Mononuclear cell (primary cell): ENCODE measurements around the gene STARD10. TPM values are rescaled to one million over a fixed set of nuclear protein-coding genes. Genes with fewer than 3 reads are reported as not detected.

Source experiments
- H3K27me3 ChIP-seq: 2 replicates; pipeline ENCODE4 v1.6.0; 2011; ENCODE audit warnings: low read length, control low read depth; ENCODE audit not compliant: insufficient read depth
- H3K4me1 ChIP-seq: 2 replicates; pipeline ENCODE4 v1.5.1; 2011; ENCODE audit warnings: mild to moderate bottlenecking, low read length, control low read depth; ENCODE audit not compliant: insufficient read depth
- H3K4me3 ChIP-seq: 2 replicates; pipeline ENCODE4 v1.5.1; 2011; ENCODE audit warnings: mild to moderate bottlenecking, low read length, moderate library complexity
- H3K9me3 ChIP-seq: 2 replicates; pipeline ENCODE4 v1.5.1; 2011; ENCODE audit warnings: low read depth, mild to moderate bottlenecking, control low read depth, low read length
- total RNA-seq: library from RNA; depleted of rRNA; stranded (reverse); fragments of >200 nt; gene quantifications from one replicate; pipeline ENCODE4 v1.2.3, GENCODE V29; 2012

Gene STARD10, protein sequence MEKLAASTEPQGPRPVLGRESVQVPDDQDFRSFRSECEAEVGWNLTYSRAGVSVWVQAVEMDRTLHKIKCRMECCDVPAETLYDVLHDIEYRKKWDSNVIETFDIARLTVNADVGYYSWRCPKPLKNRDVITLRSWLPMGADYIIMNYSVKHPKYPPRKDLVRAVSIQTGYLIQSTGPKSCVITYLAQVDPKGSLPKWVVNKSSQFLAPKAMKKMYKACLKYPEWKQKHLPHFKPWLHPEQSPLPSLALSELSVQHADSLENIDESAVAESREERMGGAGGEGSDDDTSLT
- 10.2 TPM for total RNA-seq

- H3K9me3 ChIP-seq = no peaks in the 10 kb centered on the region
- H3K4me1 ChIP-seq = peaks cover 49% of the 10 kb centered on the region
- H3K4me3 ChIP-seq = peak within 1 kb of the TSS; percentile 54
These were observed at the start of gene STARD10 for GRCh38 chr11:72793425-72794367. STARD10 (minus strand) TSS chr11:72794047; CDS start chr11:72781181, 12,866 bp downstream.

DNA sequence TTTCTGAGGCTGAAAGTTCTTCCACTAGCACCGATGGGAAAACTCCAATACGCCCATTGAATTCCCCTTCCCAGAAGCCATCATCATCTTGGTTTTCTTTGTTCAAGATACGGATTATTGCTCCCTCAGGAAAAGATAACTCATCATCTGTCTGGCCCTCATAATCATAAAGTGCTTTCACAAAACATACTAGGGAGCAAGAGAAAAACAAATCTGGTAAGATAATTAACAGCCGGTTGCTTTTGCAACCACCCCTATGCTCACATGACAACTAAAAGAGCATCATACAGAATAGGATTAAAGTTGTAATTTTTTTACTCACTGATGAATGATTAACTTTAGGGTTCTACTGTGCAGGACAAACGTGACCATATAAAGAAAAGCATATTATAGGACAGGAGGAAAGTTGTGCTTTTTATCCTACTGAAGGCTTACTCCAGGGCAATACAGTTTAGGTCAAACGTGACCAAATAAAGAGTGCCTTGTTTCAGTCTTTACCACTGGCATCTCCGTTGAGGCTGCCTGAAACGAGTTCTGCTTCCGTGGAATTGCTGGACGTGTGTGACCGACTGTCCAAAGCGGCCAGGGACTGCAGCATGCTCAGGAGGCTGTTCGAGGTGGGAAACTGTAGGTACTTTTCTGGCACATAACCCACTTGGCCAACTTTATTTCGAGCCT is 48.9 kb upstream of the STARD10 start:
- Histone ChIP-seq H3K4me3 (no peak overlapping the region), H3K27me3 (no peaks in the 10 kb centered on the region), H3K4me1 (no peaks in the 10 kb centered on the region), H3K9me3 (no peaks in the 10 kb centered on the region)

More at GRCh38 chr11:72793425-72794367, at the start of gene STARD10:
- H3K27me3 ChIP-seq = no peaks in the 10 kb centered on the region

DNA sequence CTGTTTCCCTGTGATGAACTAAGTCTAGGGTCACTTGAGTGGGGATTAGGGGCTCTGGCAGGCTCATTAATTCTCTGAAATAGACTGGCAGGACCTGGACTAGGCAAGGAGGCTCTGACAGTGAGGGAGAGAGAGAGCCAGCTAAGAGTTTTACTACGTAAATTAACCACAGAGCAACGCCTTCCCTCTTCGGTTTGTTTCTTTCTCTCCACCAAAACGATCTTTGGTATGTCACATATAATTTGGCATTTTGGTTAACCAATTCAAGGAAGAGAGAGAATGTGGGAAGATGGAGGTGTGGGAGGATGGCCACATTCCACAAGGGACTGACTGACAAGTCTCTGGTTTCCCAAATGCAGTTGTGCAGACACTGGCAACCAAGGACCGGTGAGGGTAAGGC is 48.3 kb upstream of the STARD10 start:
- no peaks in the 10 kb centered on the region for H3K27me3 ChIP-seq
- H3K4me3 ChIP-seq = no peak overlapping the region
- no peaks in the 10 kb centered on the region for H3K9me3 ChIP-seq

DNA sequence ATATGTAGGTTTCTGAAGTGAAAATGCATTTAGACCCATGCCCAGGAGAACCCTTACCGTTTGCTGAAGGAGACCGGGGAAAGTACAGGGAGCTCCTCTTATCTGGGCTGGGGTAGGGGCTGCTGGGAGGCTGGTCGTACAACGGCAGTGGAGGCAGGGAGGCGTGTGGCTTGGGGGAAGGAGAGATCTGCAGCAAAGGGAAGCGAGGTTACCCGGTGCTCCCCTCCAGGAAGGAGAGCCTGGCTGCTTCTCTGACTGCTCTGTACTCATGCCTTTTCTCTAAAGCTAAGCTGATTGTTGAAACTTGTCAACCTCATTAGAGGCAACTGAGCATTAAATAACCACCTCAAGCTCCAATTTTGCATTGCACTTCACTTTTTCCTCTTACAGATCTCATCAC is 47.5 kb upstream of the STARD10 start:
- no peaks in the 10 kb centered on the region for H3K27me3 ChIP-seq
- peaks cover under 1% of the 10 kb centered on the region for H3K4me1 ChIP-seq
- no peak overlapping the region for H3K4me3 ChIP-seq
- H3K9me3 ChIP-seq = no peaks in the 10 kb centered on the region

More for the DNA sequence above, 48.3 kb upstream of the STARD10 start:
- H3K4me1 ChIP-seq = no peaks in the 10 kb centered on the region

DNA sequence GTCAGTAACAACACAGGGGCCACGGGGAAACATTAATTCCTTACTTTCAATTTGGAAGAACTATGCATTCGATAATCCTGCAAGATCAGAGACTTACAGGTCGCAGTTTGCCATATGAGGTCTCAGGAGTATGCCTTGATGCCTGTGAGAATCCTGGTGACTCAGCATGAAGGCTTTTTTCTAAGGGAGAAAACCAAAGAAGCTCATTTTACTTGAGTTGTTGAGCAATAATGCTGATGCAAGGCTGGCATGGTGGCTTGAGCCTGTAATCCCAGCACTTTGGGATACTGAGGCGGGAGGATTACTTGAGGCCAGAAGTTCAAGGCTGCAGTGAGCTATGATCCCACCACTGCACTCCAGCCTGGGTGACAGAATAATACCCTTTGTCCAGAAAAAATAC is 46.9 kb upstream of the STARD10 start:
- Histone ChIP-seq H3K4me3 (no peak overlapping the region), H3K27me3 (no peaks in the 10 kb centered on the region), H3K4me1 (peaks cover 4% of the 10 kb centered on the region), H3K9me3 (no peaks in the 10 kb centered on the region)

DNA sequence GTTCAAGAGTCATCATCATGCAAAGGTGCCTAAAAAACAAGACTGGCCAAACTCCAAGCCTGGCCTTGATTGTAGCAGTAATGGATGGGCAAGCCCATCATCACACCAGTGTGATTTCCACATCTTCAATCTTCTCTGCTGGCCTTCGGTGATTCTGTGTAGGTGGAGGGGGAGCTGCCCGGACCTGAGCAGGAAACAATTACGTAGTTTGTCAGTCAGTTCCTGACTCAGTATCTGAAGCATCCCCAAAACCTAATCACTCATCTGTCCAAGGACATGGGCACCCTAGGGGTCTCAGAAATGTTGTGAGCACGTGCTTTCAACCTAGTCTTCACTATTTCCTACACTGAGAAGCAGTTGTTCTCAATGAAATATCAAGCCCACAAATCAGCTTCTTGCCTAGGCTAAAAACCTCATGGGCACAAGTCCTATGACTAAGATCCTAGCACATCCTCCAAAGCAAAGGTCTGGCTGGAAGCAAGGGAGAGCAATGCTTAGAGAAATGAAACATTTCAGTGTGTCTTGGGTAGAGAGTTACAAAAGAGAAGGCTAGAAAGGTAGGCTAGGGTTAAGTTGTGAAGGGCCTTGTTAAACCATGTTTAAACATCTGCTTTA is 45.0 kb upstream of the STARD10 start:
- no peaks in the 10 kb centered on the region for H3K9me3 ChIP-seq
- H3K4me1 ChIP-seq = peaks cover 21% of the 10 kb centered on the region
- no peaks in the 10 kb centered on the region for H3K27me3 ChIP-seq

GRCh38 chr11:72836111-72836510 is 42.3 kb upstream of the STARD10 start:
- Histone ChIP-seq H3K9me3 (no peaks in the 10 kb centered on the region), H3K4me3 (no peak overlapping the region), H3K4me1 (peaks cover 21% of the 10 kb centered on the region), H3K27me3 (no peaks in the 10 kb centered on the region)

More for the DNA sequence above, 45.0 kb upstream of the STARD10 start:
- H3K4me3 ChIP-seq = no peak overlapping the region

- no peak overlapping the region for H3K4me3 ChIP-seq
- no peaks in the 10 kb centered on the region for H3K27me3 ChIP-seq
- H3K9me3 ChIP-seq = no peaks in the 10 kb centered on the region
- peaks cover 21% of the 10 kb centered on the region for H3K4me1 ChIP-seq
These were observed 41.1 kb upstream of the STARD10 start for GRCh38 chr11:72834905-72835304.

DNA sequence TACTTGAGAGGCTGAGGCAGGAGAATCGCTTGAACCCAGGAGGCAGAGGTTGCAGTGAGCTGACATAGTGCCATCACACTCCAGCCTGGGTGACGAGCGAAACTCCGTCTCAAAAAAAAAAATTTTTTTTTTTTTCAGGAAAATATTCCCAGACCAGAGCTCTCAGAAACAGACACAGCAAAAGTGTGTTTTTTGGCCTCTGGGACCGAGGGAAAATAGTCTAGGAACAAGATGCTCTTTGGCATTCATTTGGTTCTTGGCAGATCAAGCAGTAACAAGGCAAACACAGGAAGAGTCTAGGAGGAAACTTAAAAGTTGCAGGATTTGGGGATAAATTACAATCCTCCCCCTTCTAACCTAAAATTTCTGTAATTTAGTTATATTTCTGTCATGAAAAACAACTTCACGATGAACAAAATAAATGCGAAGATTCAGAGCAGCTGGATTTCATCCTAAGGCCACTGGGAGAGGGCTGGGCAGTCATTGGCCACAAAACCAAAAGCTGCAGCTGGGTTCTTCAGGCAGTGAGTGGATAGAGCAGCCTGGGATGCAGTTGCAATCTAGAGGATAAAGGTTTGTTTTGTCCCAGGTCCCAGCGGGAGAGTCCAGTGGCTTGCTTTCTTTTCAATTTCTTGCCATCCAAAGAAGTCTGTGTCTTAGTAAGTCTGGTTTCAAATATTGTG is 40.1 kb upstream of the STARD10 start:
- no peak overlapping the region for H3K4me3 ChIP-seq
- no peaks in the 10 kb centered on the region for H3K27me3 ChIP-seq
- no peaks in the 10 kb centered on the region for H3K9me3 ChIP-seq
- peaks cover 24% of the 10 kb centered on the region for H3K4me1 ChIP-seq

DNA sequence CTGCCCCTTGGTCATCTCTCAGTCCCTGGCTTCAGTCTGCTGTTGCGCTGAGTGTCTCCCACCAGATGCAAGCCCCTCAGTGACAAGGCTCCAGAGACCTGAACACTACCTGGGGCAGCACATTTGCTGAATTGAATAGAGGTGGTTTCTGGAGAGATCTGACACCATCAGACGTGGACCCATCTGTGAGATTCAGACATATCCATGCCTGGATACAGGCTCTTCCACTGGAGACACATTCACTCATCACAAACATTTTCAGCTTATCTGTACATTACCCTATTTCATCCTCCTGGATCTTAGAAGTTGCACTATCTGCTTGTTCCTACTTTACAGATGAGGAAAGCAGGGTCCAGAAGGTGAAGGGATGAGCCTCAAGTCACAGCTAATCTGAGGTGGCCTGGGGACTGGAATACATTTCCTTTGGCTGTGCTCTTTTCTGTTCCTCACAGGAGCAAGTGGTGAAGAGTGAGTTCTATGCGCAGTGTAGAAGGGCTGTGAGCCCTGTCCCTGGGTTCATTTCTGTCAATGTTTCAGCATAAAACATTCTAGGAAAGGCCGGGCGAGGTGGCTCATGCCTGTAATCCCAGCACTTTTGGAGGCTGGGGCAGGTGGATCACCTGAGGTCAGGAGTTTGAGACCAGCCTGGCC is 39.4 kb upstream of the STARD10 start:
- Histone ChIP-seq H3K27me3 (no peaks in the 10 kb centered on the region), H3K9me3 (no peaks in the 10 kb centered on the region), H3K4me3 (no peak overlapping the region), H3K4me1 (peaks cover 32% of the 10 kb centered on the region)

DNA sequence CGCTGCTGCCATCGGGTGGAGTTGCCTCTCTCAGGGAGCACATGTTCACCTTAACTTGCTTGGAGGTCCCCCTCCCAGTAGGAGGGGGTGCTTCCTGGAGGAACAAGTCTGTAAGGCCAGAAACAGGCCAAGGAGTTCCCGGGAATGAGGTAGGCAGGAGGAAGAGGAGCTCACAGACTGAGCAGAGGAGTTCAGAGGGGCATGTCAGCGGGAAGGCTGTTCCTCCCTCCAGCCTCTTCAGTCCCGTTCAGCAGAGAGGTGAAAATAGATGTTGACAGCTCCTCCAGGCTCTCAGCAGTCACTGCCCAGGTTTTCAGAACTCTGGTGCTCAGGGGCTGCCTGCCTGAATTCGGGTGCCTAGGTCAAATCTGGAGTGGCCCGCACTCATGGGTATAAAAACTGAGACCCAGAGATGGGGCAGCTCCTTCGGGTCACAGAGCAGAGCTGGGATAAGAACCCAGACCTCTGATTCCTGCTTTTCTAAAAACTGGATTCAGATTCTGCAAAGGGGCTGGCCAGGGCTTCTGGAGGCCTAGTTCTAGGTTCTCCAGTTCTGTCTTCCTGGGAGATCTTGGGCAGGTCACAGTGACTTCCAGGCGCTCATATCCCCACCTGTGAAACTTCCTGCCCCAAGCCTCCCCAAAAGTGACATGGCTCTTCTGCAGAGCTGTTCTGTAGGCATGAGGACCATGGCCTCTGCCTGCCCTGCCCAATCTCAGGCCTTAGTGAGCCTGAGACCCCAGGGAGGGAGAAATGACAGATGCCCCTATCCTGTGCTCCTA is 38.6 kb upstream of the STARD10 start:
- Histone ChIP-seq H3K4me3 (no peak overlapping the region), H3K4me1 (peaks cover 39% of the 10 kb centered on the region), H3K9me3 (no peaks in the 10 kb centered on the region), H3K27me3 (no peaks in the 10 kb centered on the region)

DNA sequence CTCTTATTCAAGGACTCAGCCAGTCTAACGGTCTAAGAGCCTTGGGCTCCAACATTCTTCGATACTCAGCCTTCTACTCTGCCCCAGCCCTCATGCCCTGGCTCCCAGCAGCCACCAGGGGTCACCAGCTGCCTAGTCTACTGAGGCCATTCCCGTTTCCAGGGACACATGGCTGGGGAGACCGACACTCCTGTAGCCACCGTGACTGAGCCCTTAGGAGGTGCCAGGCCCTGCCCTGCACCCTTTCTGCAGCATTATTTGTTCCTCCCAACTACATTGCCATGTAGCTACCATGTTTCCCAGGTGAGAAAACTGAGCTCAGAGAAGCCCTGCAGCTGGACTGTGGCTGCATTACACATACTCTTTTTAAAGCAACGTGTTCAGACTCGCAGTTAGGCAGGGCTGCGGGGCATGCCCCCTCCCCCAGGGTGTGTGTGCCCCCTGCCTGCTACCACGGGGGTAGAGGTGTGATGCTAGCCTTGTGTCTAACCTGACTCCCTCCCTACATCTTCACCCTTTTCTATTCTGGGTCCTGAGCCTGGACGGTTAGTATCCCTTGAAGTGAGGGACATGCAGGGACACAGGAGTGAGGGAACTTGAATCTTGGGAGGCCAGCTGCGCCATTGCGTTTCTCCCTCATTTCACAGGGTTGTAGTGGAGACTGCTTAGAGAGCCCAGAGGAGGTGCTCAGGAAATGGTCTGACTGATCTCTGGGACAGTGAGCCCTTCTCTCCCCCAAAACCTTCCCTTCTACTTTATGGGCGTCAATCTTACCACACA is 37.9 kb upstream of the STARD10 start:
- H3K4me1 ChIP-seq = peaks cover 46% of the 10 kb centered on the region
- no peaks in the 10 kb centered on the region for H3K9me3 ChIP-seq
- no peaks in the 10 kb centered on the region for H3K27me3 ChIP-seq
- H3K4me3 ChIP-seq = no peak overlapping the region
